ENCODE measurements around the gene SLC5A1.

SLC5A1 gene

GRCh38 chr22:32042924-32043323, at the start of gene SLC5A1:
Gene SLC5A1, plus strand, starts transcription at chr22:32043261. Its CDS starts 21 bp downstream, at chr22:32043282.
- no peak for DNase-seq (ENCODE audit: low read depth)

- no peak for DNase-seq (ENCODE audit: low read depth)
Observed at GRCh38 chr22:31995046-31995445, 48.0 kb upstream of the SLC5A1 start.

GRCh38 chr22:31995807-31996206, 47.3 kb upstream of the SLC5A1 start:
- no peak for DNase-seq (ENCODE audit: low read depth)

GRCh38 chr22:31998784-31999385, 44.2 kb upstream of the SLC5A1 start:
- no peak for DNase-seq (ENCODE audit: low read depth)

GRCh38 chr22:32000181-32000580, 42.9 kb upstream of the SLC5A1 start:
- DNase-seq (ENCODE audit: low read depth), result no peak

GRCh38 chr22:32005453-32005852, 37.6 kb upstream of the SLC5A1 start:
- no peak for DNase-seq (ENCODE audit: low read depth)

GRCh38 chr22:32013200-32013599, 29.9 kb upstream of the SLC5A1 start:
- DNase-seq (ENCODE audit: low read depth), result no peak

GRCh38 chr22:32016081-32016480, 27.0 kb upstream of the SLC5A1 start:
- DNase-seq (ENCODE audit: low read depth), result no peak

- no peak for DNase-seq (ENCODE audit: low read depth)
Observed at GRCh38 chr22:32018056-32018455, 25.0 kb upstream of the SLC5A1 start.

GRCh38 chr22:32020117-32020516, 22.9 kb upstream of the SLC5A1 start:
- DNase-seq (ENCODE audit: low read depth), result no peak

GRCh38 chr22:32021716-32022115, 21.3 kb upstream of the SLC5A1 start:
- DNase-seq (ENCODE audit: low read depth), result no peak

- no peak for DNase-seq (ENCODE audit: low read depth)
Observed at GRCh38 chr22:32023251-32023827, 19.7 kb upstream of the SLC5A1 start.

GRCh38 chr22:32024796-32025195, 18.3 kb upstream of the SLC5A1 start:
- no peak for DNase-seq (ENCODE audit: low read depth)

GRCh38 chr22:32030518-32031247, 12.4 kb upstream of the SLC5A1 start:
- no peak for DNase-seq (ENCODE audit: low read depth)

GRCh38 chr22:32031466-32031865, 11.6 kb upstream of the SLC5A1 start:
- no peak for DNase-seq (ENCODE audit: low read depth)

- DNase-seq (ENCODE audit: low read depth), result no peak
Observed at GRCh38 chr22:32034275-32034674, 8.8 kb upstream of the SLC5A1 start.

GRCh38 chr22:32037236-32037635, 5.8 kb upstream of the SLC5A1 start:
- DNase-seq (ENCODE audit: low read depth), result no peak

- no peak for DNase-seq (ENCODE audit: low read depth)
Observed at GRCh38 chr22:32040324-32040904, 2.6 kb upstream of the SLC5A1 start.

GRCh38 chr22:32043391-32043790, 330 bp downstream of the SLC5A1 start:
- DNase-seq (ENCODE audit: low read depth), result no peak

- DNase-seq (ENCODE audit: low read depth), result no peak
Observed at GRCh38 chr22:32044477-32044876, 1.4 kb downstream of the SLC5A1 start.

GRCh38 chr22:32044913-32045312, 1.9 kb downstream of the SLC5A1 start:
- no peak for DNase-seq (ENCODE audit: low read depth)

GRCh38 chr22:32048069-32048468, 5.0 kb downstream of the SLC5A1 start:
- DNase-seq (ENCODE audit: low read depth), result no peak
